Measurements from ENCODE around the gene CCDC57. TPM values are rescaled to one million over a fixed set of nuclear protein-coding genes. Genes with fewer than 3 reads are reported as not detected.

The CCDC57 gene
- total RNA-seq, 1 experiment from 2014 or later = 69.9 TPM

DNA sequence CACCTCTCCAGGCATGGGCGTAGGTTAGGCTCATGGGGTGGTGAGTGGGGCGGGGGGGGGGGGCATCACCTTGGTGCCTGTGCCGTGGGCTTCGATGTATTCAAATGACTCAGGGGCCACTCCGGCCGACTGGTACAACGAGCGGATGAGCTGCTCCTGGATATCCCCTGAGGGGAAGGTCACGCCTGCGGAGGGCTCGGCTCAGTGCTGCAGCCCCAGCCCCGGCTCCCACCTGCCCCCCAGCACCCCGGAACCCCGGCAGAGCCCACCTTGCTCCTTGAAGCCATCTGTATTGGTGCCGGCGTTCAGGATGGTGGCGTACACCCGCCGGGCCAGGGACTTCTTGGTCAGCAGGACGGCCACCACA is 120.0 kb downstream of the CCDC57 start:
- Mint-ChIP-seq H3K4me1 (ENCODE audit: low read depth, unreplicated experiment) (peaks cover 9% of the 10 kb centered on the region), H3K27ac (ENCODE audit: unreplicated experiment) (no peak overlapping the region), H3K27me3 (ENCODE audit: unreplicated experiment) (no peaks in the 10 kb centered on the region), H3K9me3 (ENCODE audit: low read depth, unreplicated experiment) (no peaks in the 10 kb centered on the region), H3K4me3 (ENCODE audit: low read depth, unreplicated experiment) (no peak overlapping the region), H3K36me3 (ENCODE audit: insufficient read depth, unreplicated experiment) (peaks cover 77% of the 10 kb centered on the region)
- CTCF ChIA-PET = no interaction called here
- TF ChIP-seq, protein P1, sequence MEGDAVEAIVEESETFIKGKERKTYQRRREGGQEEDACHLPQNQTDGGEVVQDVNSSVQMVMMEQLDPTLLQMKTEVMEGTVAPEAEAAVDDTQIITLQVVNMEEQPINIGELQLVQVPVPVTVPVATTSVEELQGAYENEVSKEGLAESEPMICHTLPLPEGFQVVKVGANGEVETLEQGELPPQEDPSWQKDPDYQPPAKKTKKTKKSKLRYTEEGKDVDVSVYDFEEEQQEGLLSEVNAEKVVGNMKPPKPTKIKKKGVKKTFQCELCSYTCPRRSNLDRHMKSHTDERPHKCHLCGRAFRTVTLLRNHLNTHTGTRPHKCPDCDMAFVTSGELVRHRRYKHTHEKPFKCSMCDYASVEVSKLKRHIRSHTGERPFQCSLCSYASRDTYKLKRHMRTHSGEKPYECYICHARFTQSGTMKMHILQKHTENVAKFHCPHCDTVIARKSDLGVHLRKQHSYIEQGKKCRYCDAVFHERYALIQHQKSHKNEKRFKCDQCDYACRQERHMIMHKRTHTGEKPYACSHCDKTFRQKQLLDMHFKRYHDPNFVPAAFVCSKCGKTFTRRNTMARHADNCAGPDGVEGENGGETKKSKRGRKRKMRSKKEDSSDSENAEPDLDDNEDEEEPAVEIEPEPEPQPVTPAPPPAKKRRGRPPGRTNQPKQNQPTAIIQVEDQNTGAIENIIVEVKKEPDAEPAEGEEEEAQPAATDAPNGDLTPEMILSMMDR (IDR thresholded peaks at IDR 0.05; ENCODE audit: unreplicated experiment) = no peak
- DNase-seq = no peak
- no TSS peak for BruUV-seq (replicated peaks)
- intact Hi-C loops (cut with micrococcal nuclease; ENCODE audit: unreplicated experiment) = no loop called here

DNA sequence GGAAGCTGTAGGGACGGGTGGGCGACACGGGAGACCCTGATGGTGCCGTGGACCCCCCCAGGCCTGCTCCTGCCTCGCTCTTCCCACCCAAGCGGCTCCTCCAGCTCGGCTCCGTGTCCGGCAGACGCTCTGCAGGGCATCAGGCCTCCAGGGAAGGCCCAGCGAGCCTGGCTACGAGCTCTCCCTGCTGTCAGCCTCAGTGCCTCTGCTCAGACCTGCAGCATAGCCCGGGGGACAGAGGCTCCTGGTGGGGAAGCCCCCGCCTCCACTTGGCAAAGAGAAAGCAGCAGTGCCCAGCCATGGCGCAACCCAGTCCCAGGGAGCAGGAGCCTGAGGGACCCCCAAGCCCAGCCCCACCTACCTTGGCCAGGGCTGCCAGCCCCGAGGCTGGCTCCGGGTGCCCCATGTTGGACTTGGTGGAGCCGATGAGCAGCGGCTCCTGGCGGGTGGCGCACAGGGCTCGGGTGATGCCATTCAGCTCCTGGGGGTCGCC is 120.5 kb downstream of the CCDC57 start:
- Mint-ChIP-seq H3K27ac (ENCODE audit: unreplicated experiment) (no peak overlapping the region), H3K4me1 (ENCODE audit: low read depth, unreplicated experiment) (peaks cover 9% of the 10 kb centered on the region), H3K4me3 (ENCODE audit: low read depth, unreplicated experiment) (no peak overlapping the region), H3K36me3 (ENCODE audit: insufficient read depth, unreplicated experiment) (peaks cover 72% of the 10 kb centered on the region), H3K9me3 (ENCODE audit: low read depth, unreplicated experiment) (no peaks in the 10 kb centered on the region), H3K27me3 (ENCODE audit: unreplicated experiment) (no peaks in the 10 kb centered on the region)
- intact Hi-C loops (cut with micrococcal nuclease; ENCODE audit: unreplicated experiment) = no loop called here
- TF ChIP-seq, protein P1 (IDR thresholded peaks at IDR 0.05; ENCODE audit: unreplicated experiment) = no peak
- CTCF ChIA-PET = no interaction called here
- BruUV-seq (replicated peaks) = no TSS peak
- DNase-seq = no peak

DNA sequence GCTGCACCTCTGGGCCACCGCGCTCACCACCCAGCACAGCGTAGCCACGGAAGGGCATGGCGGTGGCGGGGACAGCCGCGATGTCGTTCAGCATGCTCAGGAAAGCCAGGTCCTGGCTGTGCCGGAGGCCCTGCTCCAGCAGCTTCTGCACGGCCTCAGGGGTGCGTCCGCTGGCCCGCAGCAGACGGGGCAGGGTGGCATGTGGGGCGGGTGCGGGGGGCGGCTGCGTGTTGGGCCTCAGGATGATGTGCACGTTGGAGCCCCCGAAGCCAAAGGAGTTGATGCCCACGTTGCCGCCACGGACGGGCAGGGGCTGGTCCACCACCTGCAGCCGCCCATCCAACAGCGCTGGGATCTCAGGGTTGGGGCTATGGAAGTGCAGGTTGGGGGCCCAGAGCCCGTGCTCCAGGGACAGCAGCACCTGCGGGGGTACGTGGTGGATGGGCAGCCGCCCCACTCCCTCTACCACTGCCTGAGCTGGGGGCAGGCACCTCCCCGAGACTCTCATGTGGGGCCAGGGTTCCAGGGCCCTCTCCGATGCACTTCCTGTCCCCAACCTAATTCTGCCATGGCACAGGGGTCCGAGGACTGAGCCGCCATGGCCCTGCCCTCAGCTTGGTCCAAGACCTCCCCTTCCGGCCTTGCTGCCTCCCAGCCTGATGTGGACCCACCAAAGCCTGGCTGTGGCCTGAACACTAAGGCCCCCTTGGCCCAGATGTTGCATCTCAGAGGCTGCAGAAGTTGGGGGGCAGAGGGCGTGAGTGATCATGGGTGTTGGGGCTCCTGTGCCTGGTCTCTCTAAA is 121.2 kb downstream of the CCDC57 start:
- intact Hi-C loops (cut with micrococcal nuclease; ENCODE audit: unreplicated experiment) = no loop called here
- no peak for DNase-seq
- Mint-ChIP-seq H3K36me3 (ENCODE audit: insufficient read depth, unreplicated experiment) (peaks cover 66% of the 10 kb centered on the region), H3K27ac (ENCODE audit: unreplicated experiment) (no peak overlapping the region), H3K27me3 (ENCODE audit: unreplicated experiment) (no peaks in the 10 kb centered on the region), H3K4me3 (ENCODE audit: low read depth, unreplicated experiment) (no peak overlapping the region), H3K9me3 (ENCODE audit: low read depth, unreplicated experiment) (no peaks in the 10 kb centered on the region), H3K4me1 (ENCODE audit: low read depth, unreplicated experiment) (peaks cover 9% of the 10 kb centered on the region)
- CTCF ChIA-PET = no interaction called here
- BruUV-seq (replicated peaks) = no TSS peak
- TF ChIP-seq, protein P1 (IDR thresholded peaks at IDR 0.05; ENCODE audit: unreplicated experiment) = no peak

DNA sequence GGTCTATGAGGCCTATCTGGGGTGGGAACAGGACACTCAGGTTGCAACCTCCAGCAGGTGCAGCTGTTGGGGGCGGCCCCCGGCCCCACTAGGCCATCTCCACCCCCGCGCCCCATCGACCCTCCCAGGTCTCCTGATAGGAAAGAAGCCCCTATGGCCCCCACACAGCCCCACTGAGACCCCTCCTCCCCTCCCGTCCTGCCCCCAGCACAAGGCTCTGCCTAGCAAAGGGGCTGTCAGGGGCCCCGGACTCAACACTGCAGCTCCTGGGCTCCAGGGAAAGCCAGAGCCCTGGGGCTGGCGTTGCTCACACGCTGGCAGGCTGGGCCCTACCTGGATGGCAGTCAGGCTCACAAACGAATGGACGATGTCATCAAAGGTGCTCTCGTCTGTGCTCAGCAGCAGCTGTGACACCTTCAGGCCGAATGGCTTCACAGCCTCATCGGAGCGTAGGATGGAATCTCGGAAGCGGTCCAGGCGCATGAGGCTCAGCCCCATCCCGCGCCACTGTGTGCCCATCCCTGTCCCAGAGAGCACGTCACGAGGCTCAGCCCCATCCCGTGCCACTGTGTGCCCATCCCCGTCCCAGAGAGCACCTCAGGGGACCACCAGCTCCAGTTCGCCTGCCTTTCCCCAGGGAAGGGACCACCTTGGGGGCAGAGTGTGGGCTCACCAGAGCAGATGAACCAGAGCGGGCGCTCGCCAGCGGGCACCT is 121.9 kb downstream of the CCDC57 start:
- TF ChIP-seq, protein P1 (IDR thresholded peaks at IDR 0.05; ENCODE audit: unreplicated experiment) = no peak
- H3K36me3 Mint-ChIP-seq (ENCODE audit: insufficient read depth, unreplicated experiment) = peaks cover 66% of the 10 kb centered on the region
- no peak overlapping the region for H3K27ac Mint-ChIP-seq (ENCODE audit: unreplicated experiment)
- intact Hi-C loops (cut with micrococcal nuclease; ENCODE audit: unreplicated experiment) = no loop called here
- H3K27me3 Mint-ChIP-seq (ENCODE audit: unreplicated experiment) = no peaks in the 10 kb centered on the region
- H3K4me1 Mint-ChIP-seq (ENCODE audit: low read depth, unreplicated experiment) = peaks cover under 1% of the 10 kb centered on the region
- no peak for DNase-seq
- H3K9me3 Mint-ChIP-seq (ENCODE audit: low read depth, unreplicated experiment) = no peaks in the 10 kb centered on the region
- no peak overlapping the region for H3K4me3 Mint-ChIP-seq (ENCODE audit: low read depth, unreplicated experiment)
- no TSS peak for BruUV-seq (replicated peaks)
- CTCF ChIA-PET = interaction anchor here (0.7 kb wide), 1 partner anchor 17 kb away, joined by 4 read pairs; no protein-coding TSS in a partner anchor

Data from Calu3 (cell line).